HepG2 (cell line): Measurements from ENCODE around the gene TMIGD2. TPM values are rescaled to one million over a fixed set of nuclear protein-coding genes. Genes with fewer than 3 reads are reported as not detected.

Experiments used
- CSRNP1 ChIP-seq: sonication (generic); formaldehyde crosslinking; IDR thresholded peaks from 2 replicates; pipeline ENCODE4 v1.8.1; 2023; ENCODE audit warnings: mild to moderate bottlenecking, missing genetic modification reagents
- EED ChIP-seq: sonication (generic); formaldehyde crosslinking; IDR thresholded peaks from 2 replicates; pipeline ENCODE4 v1.5.0; 2020; ENCODE audit warnings: mild to moderate bottlenecking, missing genetic modification reagents
- FUBP1 ChIP-seq: sonication (generic); formaldehyde crosslinking; IDR thresholded peaks from 2 replicates; pipeline ENCODE4 v1.5.1; 2020; ENCODE audit warnings: missing genetic modification reagents, mild to moderate bottlenecking, borderline replicate concordance
- HMGXB4 ChIP-seq, 2 experiments: sonication (generic) in 1 of 2; formaldehyde crosslinking in 1 of 2; IDR thresholded peaks; 2 replicates each; pipeline versions ENCODE4 v1.4.0 to v1.6.1; 2018 to 2020; ENCODE audit warnings: missing genetic modification reagents in 2 of 2, borderline replicate concordance in 1 of 2, low read depth in 1 of 2, mild to moderate bottlenecking in 1 of 2, missing biosample characterization in 1 of 2
- HOXA9 ChIP-seq: sonication (generic); formaldehyde crosslinking; IDR thresholded peaks from 2 replicates; pipeline ENCODE4 v1.8.1; 2022; ENCODE audit warnings: missing genetic modification reagents, mild to moderate bottlenecking, moderate library complexity, borderline replicate concordance
- KMT2A ChIP-seq: sonication (generic); formaldehyde crosslinking; IDR thresholded peaks from 2 replicates; pipeline ENCODE4 v1.4.0; 2020; ENCODE audit warnings: missing genetic modification reagents
- MAF1 ChIP-seq: sonication (generic); formaldehyde crosslinking; IDR thresholded peaks from 2 replicates; pipeline ENCODE4 v1.5.0; 2020; ENCODE audit warnings: missing genetic modification reagents, borderline replicate concordance
- MEIS1 ChIP-seq: sonication (generic); formaldehyde crosslinking; IDR thresholded peaks from 2 replicates; pipeline ENCODE4 v1.9.0; 2021; ENCODE audit warnings: mild to moderate bottlenecking, missing genetic modification reagents, moderate library complexity, borderline replicate concordance
- NBN ChIP-seq: fragments of 450-650 bp; conservative IDR thresholded peaks from 2 replicates; pipeline ENCODE4 v1.6.1; 2017
- REL ChIP-seq: sonication (generic); formaldehyde crosslinking; conservative IDR thresholded peaks from 2 replicates; pipeline ENCODE4 v1.8.0; 2022; ENCODE audit warnings: mild to moderate bottlenecking, missing genetic modification reagents, moderate library complexity
- SMARCE1 ChIP-seq: fragments of 450-650 bp; IDR thresholded peaks from 2 replicates; pipeline ENCODE4 v1.6.1; 2017; ENCODE audit warnings: borderline replicate concordance
- TEAD3 ChIP-seq: optimal IDR thresholded peaks from 2 replicates; pipeline ENCODE3; 2016; ENCODE audit warnings: borderline replicate concordance
- ZBTB39 ChIP-seq: sonication (generic); formaldehyde crosslinking; IDR thresholded peaks from 2 replicates; pipeline ENCODE4 v1.5.0; 2020; ENCODE audit warnings: missing genetic modification reagents
- ZNF253 ChIP-seq: sonication (generic); formaldehyde crosslinking; IDR thresholded peaks from 2 replicates; pipeline ENCODE4 v1.8.0; 2022; ENCODE audit warnings: mild to moderate bottlenecking, missing genetic modification reagents, borderline replicate concordance
- ZNF44 ChIP-seq: sonication (generic); formaldehyde crosslinking; IDR thresholded peaks from 2 replicates; pipeline ENCODE4 v1.5.1; 2020; ENCODE audit warnings: mild to moderate bottlenecking, missing genetic modification reagents
- ZNF597 ChIP-seq: sonication (generic); formaldehyde crosslinking; IDR thresholded peaks from 2 replicates; pipeline ENCODE4 v1.5.0; 2020; ENCODE audit warnings: missing genetic modification reagents
- ZSCAN29 ChIP-seq: sonication (generic); formaldehyde crosslinking; conservative IDR thresholded peaks from 2 replicates; pipeline ENCODE4 v1.4.0; 2020; ENCODE audit warnings: mild to moderate bottlenecking, missing genetic modification reagents
- polyA plus RNA-seq, 8 experiments: library from polyadenylated mRNA; depleted of rRNA in 3 of 8; stranded (reverse) in 7 of 8; unstranded in 1 of 8; fragments of >200 nt; fragmentation: Illumina TruSeq in 4 of 8; extraction: Trizol in 4 of 8; gene quantifications; 2 replicates each; pipeline versions ENCODE4 v1.2.1 to v1.2.3, GENCODE V29; 2011 to 2016; ENCODE audit warnings: low read depth in 4 of 8, missing spikeins in 1 of 8, mixed read lengths in 1 of 8; ENCODE audit not compliant: insufficient read depth in 1 of 8
- total RNA-seq, 5 experiments: library from RNA; depleted of rRNA; stranded (reverse); fragments of >200 nt; fragmentation: Illumina TruSeq; extraction: Trizol; gene quantifications; 2 replicates each; pipeline ENCODE4 v1.2.3, GENCODE V29; 2016; ENCODE audit warnings: low read depth in 1 of 5
- TF ChIP-seq, protein P1 (sequence below): sonication (generic); formaldehyde crosslinking; IDR thresholded peaks from 2 replicates; pipeline ENCODE4 v1.5.1; 2020; ENCODE audit warnings: missing genetic modification reagents, mild to moderate bottlenecking, borderline replicate concordance

Gene TMIGD2
- total and polyA plus RNA-seq, 2 of the 13 experiments (the other 11 are each of a cell fraction or from before 2014, with no cell fraction given): 0.11 to 1.0 TPM

GRCh38 chr19:4310247-4311121 is 8.3 kb upstream of the TMIGD2 start (continued):
- TF ChIP-seq HMGXB4 (CRISPR knock-in tag; IDR thresholded peaks at IDR 0.05; ENCODE audit: borderline replicate concordance in 1 of 2, low read depth in 1 of 2) (peak; percentile 64 to 74; a peak in 3 of 4 replicates), ZNF253 (peak; percentile 53; the same call in 1 of the 2 replicates), KMT2A (CRISPR knock-in tag) (no peak), ZNF44 (peak; percentile 87; the same call in 1 of the 2 replicates), NBN (no peak), ZSCAN29 (CRISPR knock-in tag) (no peak; the same call in 1 of the 2 replicates), HOXA9 (CRISPR knock-in tag) (no peak), MEIS1 (CRISPR knock-in tag) (peak; percentile 23; the same call in 1 of the 2 replicates), SMARCE1 (no peak), MAF1 (CRISPR knock-in tag) (no peak), EED (CRISPR knock-in tag) (no peak), REL (CRISPR knock-in tag) (no peak), FUBP1 (CRISPR knock-in tag) (no peak), ZBTB39 (no peak), CSRNP1 (CRISPR knock-in tag) (peak; percentile 61; the same call in 1 of the 2 replicates), TEAD3 (peak; percentile 86), ZNF597 (CRISPR knock-in tag) (no peak)
- TF ChIP-seq, protein P1, sequence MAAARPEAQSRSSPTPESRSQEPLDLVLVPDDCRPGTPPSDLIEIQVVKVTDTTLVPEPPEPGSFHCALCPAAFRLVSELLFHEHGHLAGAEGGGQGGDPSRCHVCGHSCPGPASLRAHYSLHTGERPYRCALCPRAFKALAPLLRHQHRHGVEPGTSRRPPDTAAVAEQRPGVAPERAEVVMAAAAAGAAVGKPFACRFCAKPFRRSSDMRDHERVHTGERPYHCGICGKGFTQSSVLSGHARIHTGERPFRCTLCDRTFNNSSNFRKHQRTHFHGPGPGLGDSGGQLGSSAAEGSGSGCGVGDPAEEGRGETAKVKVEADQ: peak; percentile 87; the same call in 1 of the 2 replicates
